HCT116 (cell line): ENCODE results near the gene APLF. TPM values are rescaled to one million over a fixed set of nuclear protein-coding genes. Genes with fewer than 3 reads are reported as not detected.

Source experiments
- ATAC-seq: fragments of 200-7000 bp; cut with Tn5 transposase; 2 replicates; pipeline ENCODE4 v1.9.1; 2020; ENCODE audit warnings: mild to moderate bottlenecking, moderate library complexity
- BruUV-seq: library from RNA; stranded (reverse); fragments of 400-500 nt; replicated peaks from 2 replicates; lab custom pipeline; 2021; lab: Mats Ljungman, UMichigan
- CTCF ChIA-PET: fragments of 300-600 bp; sonication (Branson Sonifier 250); formaldehyde crosslinking; loops from one replicate; lab custom pipeline; 2021; ENCODE audit warnings: antibody characterized with exemption; lab: Charles Lee
- POLR2A ChIA-PET: fragments of 300-600, 350-600 bp; sonication (Branson Sonifier 250); formaldehyde crosslinking; loops from one replicate; lab custom pipeline; 2021; ENCODE audit warnings: antibody characterized with exemption; lab: Charles Lee
- RAD21 ChIA-PET, 2 experiments: fragments of 300-600 bp; sonication (Branson Sonifier 250); formaldehyde crosslinking; loops; one replicate each; lab custom pipeline; 2023; ENCODE audit warnings: low total read pairs in 2 of 2; ENCODE audit not compliant: uncharacterized antibody in 2 of 2, unreplicated experiment in 2 of 2, low non-redundant PET in 1 of 2; lab: Charles Lee
- DNase-seq: peaks from one replicate; pipeline ENCODE4 v3.0.0-alpha.2; 2010; ENCODE audit warnings: low read depth, low spot score
- H2AFZ ChIP-seq: fragments of 200-600 bp; shearing (Covaris generic), sonication (generic); 2 replicates; pipeline ENCODE4 v1.6.1; 2017; ENCODE audit warnings: low read depth, mixed run types, mixed read lengths, antibody characterized with exemption, low read length; ENCODE audit not compliant: poor library complexity, severe bottlenecking
- H3K27ac ChIP-seq: 2 replicates; pipeline ENCODE4 v1.5.1; 2012; ENCODE audit warnings: low read depth, low read length
- H3K27me3 ChIP-seq: fragments of 200-600 bp; sonication (generic); 2 replicates; pipeline ENCODE4 v1.6.1; 2016; ENCODE audit warnings: mixed run types, low read length, mixed read lengths; ENCODE audit not compliant: insufficient read depth
- H3K36me3 ChIP-seq, 2 experiments: fragments of 200-500 bp in 1 of 2; fragments of 200-600 bp in 1 of 2; sonication (Bioruptor generic) in 1 of 2; sonication (generic) in 1 of 2; 2 replicates each; pipeline versions ENCODE4 v1.5.1 to v1.6.1; 2014 to 2016; ENCODE audit warnings: low read length in 2 of 2, inconsistent platforms in 1 of 2, mixed read lengths in 1 of 2, mixed run types in 1 of 2; ENCODE audit not compliant: insufficient read depth in 2 of 2, control insufficient read depth in 1 of 2
- H3K4me1 ChIP-seq, 2 experiments: fragments of 200-600 bp in 1 of 2; sonication (generic) in 1 of 2; 2 replicates each; pipeline versions ENCODE4 v1.5.1 to v1.6.1; 2012 to 2017; ENCODE audit warnings: low read length in 2 of 2, inconsistent platforms in 1 of 2, mild to moderate bottlenecking in 1 of 2, mixed read lengths in 1 of 2, mixed run types in 1 of 2, moderate library complexity in 1 of 2; ENCODE audit not compliant: insufficient read depth in 2 of 2, control insufficient read depth in 1 of 2
- H3K4me2 ChIP-seq: fragments of 200-600 bp; sonication (generic); 2 replicates; pipeline ENCODE4 v1.6.1; 2017; ENCODE audit warnings: mixed run types, low read length, mixed read lengths
- H3K4me3 ChIP-seq, 2 experiments: fragments of 200-600 bp in 1 of 2; sonication (generic) in 1 of 2; replicated peaks in 1 of 2; 2 replicates each; pipeline ENCODE4 v1.5.1; 2011 to 2016; ENCODE audit warnings: low read length in 2 of 2, control low read depth in 1 of 2, low read depth in 1 of 2, mild to moderate bottlenecking in 1 of 2, mixed read lengths in 1 of 2, mixed run types in 1 of 2
- H3K79me2 ChIP-seq: fragments of 200-600 bp; sonication (generic); 2 replicates; pipeline ENCODE4 v1.6.1; 2017; ENCODE audit warnings: mild to moderate bottlenecking, mixed run types, low read length, moderate library complexity, mixed read lengths; ENCODE audit not compliant: insufficient read depth
- H3K9ac ChIP-seq: fragments of 200-600 bp; sonication (generic); 2 replicates; pipeline ENCODE4 v1.6.1; 2016; ENCODE audit warnings: low read length, mixed read lengths
- H3K9me2 ChIP-seq: fragments of 200-600 bp; sonication (generic), shearing (Covaris generic); 2 replicates; pipeline ENCODE4 v1.6.1; 2017; ENCODE audit warnings: mixed run types, mild to moderate bottlenecking, moderate library complexity; ENCODE audit not compliant: insufficient read depth
- H3K9me3 ChIP-seq, 2 experiments: fragments of 200-500 bp in 1 of 2; fragments of 200-600 bp in 1 of 2; sonication (Bioruptor generic) in 1 of 2; sonication (generic) in 1 of 2; 2 replicates each; pipeline ENCODE4 v1.6.1; 2014 to 2017; ENCODE audit warnings: low read length in 2 of 2, mixed read lengths in 2 of 2, inconsistent platforms in 1 of 2, low read depth in 1 of 2, mild to moderate bottlenecking in 1 of 2, mixed run types in 1 of 2, moderate library complexity in 1 of 2; ENCODE audit not compliant: control insufficient read depth in 1 of 2, insufficient read depth in 1 of 2
- H4K20me1 ChIP-seq: fragments of 200-600 bp; sonication (generic), shearing (Covaris generic); 2 replicates; pipeline ENCODE4 v1.6.1; 2017; ENCODE audit warnings: mixed run types, mild to moderate bottlenecking, moderate library complexity; ENCODE audit not compliant: insufficient read depth
- ATF3 ChIP-seq: IDR thresholded peaks from 2 replicates; pipeline ENCODE4 v1.6.1; 2012
- EGR1 ChIP-seq: IDR thresholded peaks from 2 replicates; pipeline ENCODE4 v1.6.1; 2012; ENCODE audit warnings: low read depth
- FOSL1 ChIP-seq: IDR thresholded peaks from 2 replicates; pipeline ENCODE4 v1.6.1; 2012; ENCODE audit warnings: low read depth
- SRF ChIP-seq: IDR thresholded peaks from 2 replicates; pipeline ENCODE4 v1.6.1; 2012; ENCODE audit warnings: low read depth
- YY1 ChIP-seq: IDR thresholded peaks from 2 replicates; pipeline ENCODE4 v1.6.1; 2011; ENCODE audit warnings: low read length, low read depth, moderate library complexity, mild to moderate bottlenecking; ENCODE audit not compliant: insufficient replicate concordance; ENCODE audit errors: extremely low read depth
- ZNF274 ChIP-seq: fragments of 200-500 bp; sonication (Bioruptor generic); IDR thresholded peaks from 2 replicates; pipeline ENCODE4 v1.6.1; 2014; ENCODE audit warnings: mild to moderate bottlenecking, low read depth, low read length, inconsistent platforms
- intact Hi-C: fragments of 100-400 bp; cut with micrococcal nuclease; formaldehyde crosslinking; loops from 2 replicates; pipeline ENCODE4 v1.10.0; 2022
- total RNA-seq: library from RNA; stranded (reverse); gene quantifications from one replicate; pipeline ENCODE4 v1.2.1, GENCODE V29; 2021; ENCODE audit not compliant: unreplicated experiment

The APLF gene
- total RNA-seq, 1 experiment from 2014 or later = 1.6 TPM

DNA sequence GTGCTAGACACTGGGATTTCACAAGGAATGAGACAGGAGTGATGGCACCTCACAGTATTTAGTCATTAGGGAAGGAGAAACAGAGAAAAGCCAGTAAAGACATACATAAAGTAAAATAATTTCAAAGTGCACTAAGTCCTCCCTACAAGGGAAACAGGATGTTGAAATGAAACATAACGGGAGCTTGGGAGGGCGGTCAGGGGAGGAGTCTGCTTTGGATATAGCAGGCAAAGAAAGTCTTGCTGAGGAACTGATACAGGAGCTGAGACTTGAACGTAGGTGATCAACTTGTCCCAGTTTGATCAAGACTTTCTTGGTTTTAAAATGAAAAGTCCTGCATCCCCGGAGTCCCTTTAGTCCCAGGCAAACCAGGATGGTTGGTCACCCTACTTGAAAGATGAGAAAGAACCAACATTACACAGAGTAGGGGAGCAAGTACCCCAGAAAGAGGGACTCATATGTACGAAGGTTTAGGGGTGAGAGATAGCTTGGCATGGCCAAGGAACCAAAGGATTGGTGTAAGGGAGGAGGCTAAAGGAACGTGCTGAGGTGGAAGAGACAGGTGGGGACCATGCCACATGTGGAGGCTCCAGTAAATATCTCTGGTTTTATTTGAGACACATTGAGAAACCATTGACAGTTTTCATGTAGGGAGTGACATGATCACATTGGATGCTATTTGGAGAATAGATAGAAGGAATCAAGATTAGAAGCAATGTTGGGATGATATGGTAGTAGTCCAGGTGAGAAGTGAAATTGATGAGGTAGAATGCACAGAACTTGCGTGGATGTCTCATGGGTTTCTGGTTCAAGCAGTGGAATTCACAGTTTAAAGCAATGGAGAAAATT is 28.7 kb upstream of the APLF start:
- no TSS peak for BruUV-seq
- ChIA-PET CTCF (no interaction called here), POLR2A (no interaction called here), RAD21 (no interaction called here)
- peaks cover 0 to 4% of the 10 kb centered on the region in 2 experiments; a peak in 1 of 4 replicates for H3K4me1 ChIP-seq
- H3K4me3 ChIP-seq = no peak overlapping the region
- H3K27me3 ChIP-seq = no peaks in the 10 kb centered on the region
- TF ChIP-seq EGR1 (no peak), YY1 (no peak), SRF (no peak), ZNF274 (no peak), ATF3 (no peak), FOSL1 (no peak)
- H3K27ac ChIP-seq = no peak overlapping the region
- H3K9ac ChIP-seq = no peak overlapping the region
- ATAC-seq (no peak), DNase-seq (no peak)
- H4K20me1 ChIP-seq = no peaks in the 10 kb centered on the region
- no peaks in the 10 kb centered on the region for H3K9me2 ChIP-seq
- H3K36me3 ChIP-seq = no peaks in the 10 kb centered on the region
- H3K4me2 ChIP-seq = no peak overlapping the region
- no peak overlapping the region for H2AFZ ChIP-seq
- intact Hi-C loops = no loop called here
- no peaks in the 10 kb centered on the region for H3K9me3 ChIP-seq
- no peaks in the 10 kb centered on the region for H3K79me2 ChIP-seq
